CD14-positive monocyte (primary cell): ENCODE data around the gene USP53. TPM values are rescaled to one million over a fixed set of nuclear protein-coding genes. Genes with fewer than 3 reads are reported as not detected.
"Not testable (repeated sequence)": the region's sequence is repeated elsewhere in the genome, so short reads cannot be mapped to it uniquely, and the experiment has no call there.

Experiments
- DNase-seq, 3 donors: peaks; one replicate each; pipeline ENCODE4 v3.0.0-alpha.2; 2011 to 2022
- H2AFZ ChIP-seq: 2 replicates; pipeline ENCODE4 v1.6.0; 2012; ENCODE audit warnings: mild to moderate bottlenecking, low read depth, low read length, inconsistent platforms; ENCODE audit not compliant: insufficient read depth, poor library complexity, severe bottlenecking
- H3K27ac ChIP-seq, 2 donors: 1 replicate in 1 of 2; 2 replicates in 1 of 2; pipeline ENCODE4 v1.5.1; 2012 to 2013; ENCODE audit warnings: low read length in 2 of 2, control low read depth in 1 of 2, inconsistent platforms in 1 of 2, low read depth in 1 of 2, mild to moderate bottlenecking in 1 of 2
- H3K27me3 ChIP-seq, 2 donors: one replicate each; pipeline versions ENCODE4 v1.6.0 to v1.6.1; 2011 to 2013; ENCODE audit warnings: low read length in 2 of 2; ENCODE audit not compliant: control insufficient read depth in 2 of 2, insufficient read depth in 2 of 2
- H3K36me3 ChIP-seq, 2 donors: replicated peaks in 1 of 2; 1 replicate in 1 of 2; 2 replicates in 1 of 2; pipeline versions ENCODE4 v1.5.1 to v1.6.1; 2012 to 2013; ENCODE audit warnings: low read length in 2 of 2, control low read depth in 1 of 2, inconsistent platforms in 1 of 2, mild to moderate bottlenecking in 1 of 2; ENCODE audit not compliant: insufficient read depth in 2 of 2, control insufficient read depth in 1 of 2
- H3K4me1 ChIP-seq, 2 donors: 1 replicate in 1 of 2; 2 replicates in 1 of 2; pipeline versions ENCODE4 v1.5.1 to v1.6.1; 2012 to 2013; ENCODE audit warnings: low read length in 2 of 2, control low read depth in 1 of 2, inconsistent platforms in 1 of 2, mild to moderate bottlenecking in 1 of 2, moderate library complexity in 1 of 2; ENCODE audit not compliant: insufficient read depth in 2 of 2, control insufficient read depth in 1 of 2
- H3K4me2 ChIP-seq: replicated peaks from 2 replicates; pipeline ENCODE3; 2012; ENCODE audit warnings: low read length, moderate library complexity, mild to moderate bottlenecking; ENCODE audit not compliant: poor library complexity, severe bottlenecking; ENCODE audit errors: extremely low read depth
- H3K4me3 ChIP-seq, 3 experiments: fragments of 200-600 bp in 1 of 3; sonication (generic) in 1 of 3; replicated peaks in 1 of 3; 1 replicate in 2 of 3; 2 replicates in 1 of 3; pipeline ENCODE4 v1.5.1; 2011 to 2013; ENCODE audit warnings: low read length in 3 of 3, mild to moderate bottlenecking in 3 of 3, control low read depth in 2 of 3, low read depth in 2 of 3, inconsistent platforms in 1 of 3, moderate library complexity in 1 of 3
- H3K79me2 ChIP-seq: 2 replicates; pipeline ENCODE4 v1.6.0; 2012; ENCODE audit warnings: mild to moderate bottlenecking, control low read depth, inconsistent platforms, low read length, moderate library complexity; ENCODE audit not compliant: insufficient read depth
- H3K9ac ChIP-seq: 2 replicates; pipeline ENCODE4 v1.6.0; 2017; ENCODE audit warnings: low read length, mild to moderate bottlenecking; ENCODE audit not compliant: insufficient read depth, poor library complexity, severe bottlenecking
- H3K9me3 ChIP-seq, 2 donors: replicated peaks in 1 of 2; 1 replicate in 1 of 2; 2 replicates in 1 of 2; pipeline versions ENCODE4 v1.5.1 to v1.6.1; 2012 to 2013; ENCODE audit warnings: low read length in 2 of 2, control low read depth in 1 of 2; ENCODE audit not compliant: control insufficient read depth in 1 of 2, insufficient read depth in 1 of 2
- H4K20me1 ChIP-seq: 2 replicates; pipeline ENCODE4 v1.6.0; 2012; ENCODE audit warnings: mild to moderate bottlenecking, low read length, control low read depth, moderate library complexity; ENCODE audit not compliant: insufficient read depth
- H3K27ac Mint-ChIP-seq, 7 donors: one replicate each; pipeline ENCODE4 v1.8.0; 2020; ENCODE audit warnings: mild to moderate bottlenecking in 7 of 7, mixed read lengths in 7 of 7, moderate library complexity in 6 of 7, inconsistent platforms in 2 of 7
- H3K27me3 Mint-ChIP-seq, 3 donors: one replicate each; pipeline ENCODE4 v1.8.0; 2021 to 2022; ENCODE audit warnings: low read depth in 3 of 3, mild to moderate bottlenecking in 3 of 3, mixed read lengths in 3 of 3, moderate library complexity in 3 of 3, inconsistent platforms in 1 of 3
- H3K36me3 Mint-ChIP-seq, 2 donors: one replicate each; pipeline ENCODE4 v1.8.0; 2020; ENCODE audit warnings: mixed read lengths in 2 of 2, inconsistent platforms in 1 of 2, mild to moderate bottlenecking in 1 of 2
- H3K4me1 Mint-ChIP-seq: one replicate; pipeline ENCODE4 v1.8.0; 2020; ENCODE audit warnings: mild to moderate bottlenecking, mixed read lengths
- H3K4me3 Mint-ChIP-seq, 2 donors: one replicate each; pipeline ENCODE4 v1.8.0; 2020; ENCODE audit warnings: mild to moderate bottlenecking in 2 of 2, mixed read lengths in 2 of 2, moderate library complexity in 1 of 2
- H3K9me3 Mint-ChIP-seq, 7 donors: one replicate each; pipeline ENCODE4 v1.8.0; 2020 to 2022; ENCODE audit warnings: mixed read lengths in 7 of 7, mild to moderate bottlenecking in 6 of 7, moderate library complexity in 6 of 7, inconsistent platforms in 2 of 7
- CTCF ChIP-seq: fragments of 200-600 bp; IDR thresholded peaks from one replicate; pipeline ENCODE4 v1.8.0; 2022; ENCODE audit warnings: antibody characterized with exemption, mild to moderate bottlenecking
- WGBS: methylation state at CpG from one replicate; pipeline ENCODE4 v1.1.5; 2013; ENCODE audit warnings: missing lambda C conversion rate; ENCODE audit not compliant: insufficient coverage; 5-methylcytosine and 5-hydroxymethylcytosine counted together
- intact Hi-C, 2 donors: fragments of 100-400 bp; cut with micrococcal nuclease; formaldehyde crosslinking; loops; one replicate each; pipeline versions ENCODE4 v1.15.0 to v1.15.1; 2023
- polyA plus RNA-seq, 3 donors: library from polyadenylated mRNA; depleted of rRNA in 1 of 3; unstranded in 2 of 3; stranded (reverse) in 1 of 3; fragments of 300-500 nt in 2 of 3; fragments of >200 nt in 1 of 3; fragmentation: Illumina TruSeq in 2 of 3; gene quantifications; 1 replicate in 2 of 3; 2 replicates in 1 of 3; pipeline ENCODE4 v1.2.3, GENCODE V29; 2012 to 2021

The USP53 gene
- polyA plus RNA-seq, 3 donors: 0.11 to 0.44 (median 0.22) TPM

- H3K36me3 ChIP-seq: no peaks in the 10 kb centered on the region
- H3K9me3 ChIP-seq: no peaks in the 10 kb centered on the region
- no peaks in the 10 kb centered on the region for H3K27me3 ChIP-seq
- H4K20me1 ChIP-seq: no peaks in the 10 kb centered on the region
- H3K27ac Mint-ChIP-seq: no peak overlapping the region
- no peaks in the 10 kb centered on the region for H3K4me1 ChIP-seq
- no peak for TF ChIP-seq CTCF
- H3K79me2 ChIP-seq: no peaks in the 10 kb centered on the region
- no peaks in the 10 kb centered on the region for H3K36me3 Mint-ChIP-seq
- H2AFZ ChIP-seq: no peak overlapping the region
- no peaks in the 10 kb centered on the region for H3K4me1 Mint-ChIP-seq
- no peak overlapping the region for H3K9ac ChIP-seq
- H3K27ac ChIP-seq: no peak overlapping the region
- H3K27me3 Mint-ChIP-seq: no peaks in the 10 kb centered on the region
- DNase-seq: no peak
- intact Hi-C loops: no loop called here
- no peak overlapping the region for H3K4me3 ChIP-seq
- no peak overlapping the region for H3K4me3 Mint-ChIP-seq
- H3K9me3 Mint-ChIP-seq: peaks cover 0 to 4% (median 0%) of the 10 kb centered on the region in 7 donors
- H3K4me2 ChIP-seq: no peak overlapping the region
Observed at GRCh38 chr4:119170195-119170594, 42.3 kb upstream of the USP53 start.

- H4K20me1 ChIP-seq: no peaks in the 10 kb centered on the region
- H3K4me2 ChIP-seq: no peak overlapping the region
- H3K36me3 ChIP-seq: no peaks in the 10 kb centered on the region
- no peaks in the 10 kb centered on the region for H3K79me2 ChIP-seq
- intact Hi-C loops: no loop called here
- Mint-ChIP-seq H3K9me3 (peaks cover 0 to 4% (median 0%) of the 10 kb centered on the region in 7 donors), H3K27me3 (peaks cover 0 to 1% (median 0%) of the 10 kb centered on the region in 3 donors), H3K4me3 (no peak overlapping the region), H3K27ac (no peak overlapping the region), H3K36me3 (no peaks in the 10 kb centered on the region), H3K4me1 (no peaks in the 10 kb centered on the region)
- WGBS: 75% methylated on average over 6 of the region's 7 CpGs
- DNase-seq: no peak
- H3K4me3 ChIP-seq: no peak overlapping the region
- H3K27ac ChIP-seq: no peak overlapping the region
- H3K4me1 ChIP-seq: no peaks in the 10 kb centered on the region
- H3K9ac ChIP-seq: no peak overlapping the region
- no peaks in the 10 kb centered on the region for H3K9me3 ChIP-seq
- no peaks in the 10 kb centered on the region for H3K27me3 ChIP-seq
- TF ChIP-seq CTCF: no peak
- no peak overlapping the region for H2AFZ ChIP-seq
Observed at GRCh38 chr4:119172223-119172622, 40.3 kb upstream of the USP53 start.

GRCh38 chr4:119173729-119174361, 38.7 kb upstream of the USP53 start:
- H3K27me3 Mint-ChIP-seq, intact Hi-C loops, H3K27ac Mint-ChIP-seq, H3K4me3 Mint-ChIP-seq, H3K9ac ChIP-seq, H3K9me3 ChIP-seq, H2AFZ ChIP-seq, H3K4me2 ChIP-seq, H3K4me3 ChIP-seq, H3K27me3 ChIP-seq, DNase-seq, H3K4me1 Mint-ChIP-seq, H3K4me1 ChIP-seq, H3K79me2 ChIP-seq, H3K9me3 Mint-ChIP-seq, H3K27ac ChIP-seq, H3K36me3 Mint-ChIP-seq, H4K20me1 ChIP-seq, H3K36me3 ChIP-seq: not testable (repeated sequence)
- 94% methylated on average over 24 of the region's 30 CpGs for WGBS
